ENCODE data around the gene UPK1A.
A peak's percentile ranks its signal among the peaks of the same experiment; 100 is the strongest.
"Not testable (repeated sequence)": the region's sequence is repeated elsewhere in the genome, so short reads cannot be mapped to it uniquely, and the experiment has no call there.

Gene UPK1A

GRCh38 chr19:35648017-35648961, 18.0 kb upstream of the UPK1A start, which contains the start of gene COX6B1:
Gene COX6B1 (plus strand): TSS chr19:35648323. CDS start chr19:35651244, 2,921 bp downstream.
- H3K27me3 ChIP-seq (ENCODE audit: control insufficient read depth, insufficient read depth, low read length), result no peaks in the 10 kb centered on the region
- no peaks in the 10 kb centered on the region for H3K36me3 ChIP-seq (ENCODE audit: control insufficient read depth, insufficient read depth, low read length)
- peaks cover 9% of the 10 kb centered on the region for H3K4me1 ChIP-seq (ENCODE audit: control insufficient read depth, insufficient read depth, low read length)
- H3K4me3 ChIP-seq (ENCODE audit: low read length), result peak within 1 kb of the TSS; percentile 79
- peak within 1 kb of the TSS; percentile 93 for H3K27ac ChIP-seq (ENCODE audit: low read depth, low read length)
- H3K9ac ChIP-seq (ENCODE audit: low read length), result peak within 1 kb of the TSS; percentile 88

GRCh38 chr19:35650581-35650980, 15.7 kb upstream of the UPK1A start:
- H3K4me1 ChIP-seq (ENCODE audit: control insufficient read depth, insufficient read depth, low read length), result peaks cover 4% of the 10 kb centered on the region
- no peak overlapping the region for H3K27ac ChIP-seq (ENCODE audit: low read depth, low read length)
- H3K36me3 ChIP-seq (ENCODE audit: control insufficient read depth, insufficient read depth, low read length), result peaks cover 13% of the 10 kb centered on the region
- no peaks in the 10 kb centered on the region for H3K27me3 ChIP-seq (ENCODE audit: control insufficient read depth, insufficient read depth, low read length)
- H3K4me3 ChIP-seq (ENCODE audit: low read length), result no peak overlapping the region
- no peak overlapping the region for H3K9ac ChIP-seq (ENCODE audit: low read length)

GRCh38 chr19:35654828-35655227, 11.5 kb upstream of the UPK1A start:
- not testable (repeated sequence) for H3K27me3 ChIP-seq (ENCODE audit: control insufficient read depth, insufficient read depth, low read length); H3K9ac ChIP-seq (ENCODE audit: low read length); H3K4me1 ChIP-seq (ENCODE audit: control insufficient read depth, insufficient read depth, low read length); H3K27ac ChIP-seq (ENCODE audit: low read depth, low read length); H3K4me3 ChIP-seq (ENCODE audit: low read length)
- peaks cover 33% of the 10 kb centered on the region for H3K36me3 ChIP-seq (ENCODE audit: control insufficient read depth, insufficient read depth, low read length)

DNA sequence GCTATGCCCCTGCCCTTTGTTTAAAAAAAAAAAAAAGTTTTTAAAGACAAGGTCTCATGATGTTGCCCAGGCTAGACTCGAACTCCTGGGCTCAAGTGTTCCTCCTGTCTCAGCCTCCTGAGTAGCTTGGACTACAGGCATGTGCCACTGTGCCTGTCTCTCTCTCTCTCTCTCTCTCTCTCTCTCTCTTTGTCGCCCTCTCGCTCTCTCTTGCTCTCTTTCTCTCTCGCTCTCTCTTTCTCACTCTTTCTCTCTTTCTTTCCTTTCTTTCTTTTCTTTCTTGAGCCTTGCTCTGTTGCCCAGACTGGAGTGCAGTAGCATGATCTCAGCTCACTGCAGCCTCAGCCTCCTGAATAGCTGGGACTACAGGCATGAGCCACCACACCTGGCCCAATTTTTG, 10.7 kb upstream of the UPK1A start:
- H3K27me3 ChIP-seq (ENCODE audit: control insufficient read depth, insufficient read depth, low read length), result no peaks in the 10 kb centered on the region
- no peak overlapping the region for H3K27ac ChIP-seq (ENCODE audit: low read depth, low read length)
- H3K36me3 ChIP-seq (ENCODE audit: control insufficient read depth, insufficient read depth, low read length), result peaks cover 33% of the 10 kb centered on the region
- H3K9ac ChIP-seq (ENCODE audit: low read length), result no peak overlapping the region
- no peaks in the 10 kb centered on the region for H3K4me1 ChIP-seq (ENCODE audit: control insufficient read depth, insufficient read depth, low read length)
- no peak overlapping the region for H3K4me3 ChIP-seq (ENCODE audit: low read length)

- Histone ChIP-seq H3K27me3 (ENCODE audit: control insufficient read depth, insufficient read depth, low read length) (no peaks in the 10 kb centered on the region), H3K27ac (ENCODE audit: low read depth, low read length) (no peak overlapping the region), H3K36me3 (ENCODE audit: control insufficient read depth, insufficient read depth, low read length) (peaks cover 33% of the 10 kb centered on the region), H3K4me1 (ENCODE audit: control insufficient read depth, insufficient read depth, low read length) (no peaks in the 10 kb centered on the region), H3K9ac (ENCODE audit: low read length) (no peak overlapping the region), H3K4me3 (ENCODE audit: low read length) (no peak overlapping the region)
These were observed 9.6 kb upstream of the UPK1A start for GRCh38 chr19:35656700-35657099.

- no peaks in the 10 kb centered on the region for H3K27me3 ChIP-seq (ENCODE audit: control insufficient read depth, insufficient read depth, low read length)
- H3K4me1 ChIP-seq (ENCODE audit: control insufficient read depth, insufficient read depth, low read length), result no peaks in the 10 kb centered on the region
- H3K4me3 ChIP-seq (ENCODE audit: low read length), result no peak overlapping the region
- no peak overlapping the region for H3K27ac ChIP-seq (ENCODE audit: low read depth, low read length)
- peaks cover 33% of the 10 kb centered on the region for H3K36me3 ChIP-seq (ENCODE audit: control insufficient read depth, insufficient read depth, low read length)
- H3K9ac ChIP-seq (ENCODE audit: low read length), result no peak overlapping the region
These were observed 8.2 kb upstream of the UPK1A start for GRCh38 chr19:35657904-35658700.

DNA sequence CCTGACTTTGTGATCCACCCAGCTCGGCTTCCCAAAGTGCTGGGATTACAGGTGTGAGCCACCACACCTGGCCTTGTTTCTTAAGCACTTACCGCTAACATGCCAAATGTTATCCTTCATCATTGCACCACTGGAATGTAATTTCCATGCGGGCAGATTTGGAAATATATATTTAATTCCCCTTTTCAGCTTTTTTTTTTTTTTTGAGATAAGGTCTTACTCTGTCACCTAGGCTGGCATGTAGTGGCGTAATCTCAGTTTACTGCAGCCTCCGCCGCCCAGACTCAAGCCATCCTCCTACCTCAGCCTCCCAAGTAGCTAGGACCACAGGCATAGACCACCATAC, 4.3 kb upstream of the UPK1A start:
- Histone ChIP-seq H3K36me3 (ENCODE audit: control insufficient read depth, insufficient read depth, low read length) (peaks cover 21% of the 10 kb centered on the region), H3K27me3 (ENCODE audit: control insufficient read depth, insufficient read depth, low read length) (no peaks in the 10 kb centered on the region), H3K4me1 (ENCODE audit: control insufficient read depth, insufficient read depth, low read length) (no peaks in the 10 kb centered on the region), H3K4me3 (ENCODE audit: low read length) (no peak overlapping the region), H3K27ac (ENCODE audit: low read depth, low read length) (no peak overlapping the region), H3K9ac (ENCODE audit: low read length) (no peak overlapping the region)

DNA sequence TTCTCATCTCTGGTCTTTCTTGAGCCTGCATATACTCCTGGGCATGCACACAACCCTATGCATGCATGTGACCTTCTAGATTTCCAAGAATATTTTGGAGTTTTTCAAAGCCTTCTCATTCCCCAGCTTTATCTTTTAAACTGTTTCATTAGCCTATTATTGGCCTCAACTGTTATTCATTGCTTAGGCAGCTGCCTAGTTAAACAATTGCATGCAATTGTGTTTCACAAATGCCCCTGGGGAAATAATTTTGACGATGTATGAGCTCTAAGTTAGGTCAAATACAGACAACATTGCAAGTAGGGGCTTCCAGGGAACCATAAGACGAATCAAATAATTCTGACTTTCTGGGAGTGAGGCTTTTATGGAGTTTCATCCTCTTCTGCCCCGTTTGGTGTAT, 2.3 kb upstream of the UPK1A start:
- no peak overlapping the region for H3K27ac ChIP-seq (ENCODE audit: low read depth, low read length)
- no peaks in the 10 kb centered on the region for H3K27me3 ChIP-seq (ENCODE audit: control insufficient read depth, insufficient read depth, low read length)
- no peak overlapping the region for H3K4me3 ChIP-seq (ENCODE audit: low read length)
- no peak overlapping the region for H3K9ac ChIP-seq (ENCODE audit: low read length)
- H3K36me3 ChIP-seq (ENCODE audit: control insufficient read depth, insufficient read depth, low read length), result peaks cover 8% of the 10 kb centered on the region
- no peaks in the 10 kb centered on the region for H3K4me1 ChIP-seq (ENCODE audit: control insufficient read depth, insufficient read depth, low read length)

- no peaks in the 10 kb centered on the region for H3K27me3 ChIP-seq (ENCODE audit: control insufficient read depth, insufficient read depth, low read length)
- no peak overlapping the region for H3K27ac ChIP-seq (ENCODE audit: low read depth, low read length)
- no peak overlapping the region for H3K9ac ChIP-seq (ENCODE audit: low read length)
- no peak overlapping the region for H3K4me3 ChIP-seq (ENCODE audit: low read length)
- no peaks in the 10 kb centered on the region for H3K4me1 ChIP-seq (ENCODE audit: control insufficient read depth, insufficient read depth, low read length)
- H3K36me3 ChIP-seq (ENCODE audit: control insufficient read depth, insufficient read depth, low read length), result peaks cover 8% of the 10 kb centered on the region
These were observed 1.2 kb upstream of the UPK1A start for GRCh38 chr19:35665157-35665556.

DNA sequence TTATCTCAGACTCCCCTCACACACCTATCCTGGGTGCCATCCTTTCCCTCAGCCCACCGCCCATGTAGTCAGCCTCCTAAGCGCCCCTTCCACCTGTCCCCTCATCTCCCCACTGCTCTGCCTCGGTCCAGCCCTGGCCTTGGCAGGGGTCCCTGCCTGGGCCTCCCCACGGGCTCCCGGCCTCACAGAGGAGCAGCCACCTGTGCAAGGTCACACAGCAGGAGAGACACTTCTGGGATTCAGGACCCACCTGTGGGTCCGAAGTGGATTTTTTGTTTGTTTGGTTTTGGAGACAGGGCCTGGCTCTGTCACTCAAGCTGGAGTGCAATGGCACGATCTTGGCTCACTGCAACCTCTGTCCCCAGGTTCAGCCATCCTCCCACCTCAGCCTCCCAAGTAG, 713 bp upstream of the UPK1A start:
- Histone ChIP-seq H3K4me3 (ENCODE audit: low read length) (no peak overlapping the region), H3K27me3 (ENCODE audit: control insufficient read depth, insufficient read depth, low read length) (no peaks in the 10 kb centered on the region), H3K9ac (ENCODE audit: low read length) (no peak overlapping the region), H3K4me1 (ENCODE audit: control insufficient read depth, insufficient read depth, low read length) (no peaks in the 10 kb centered on the region), H3K36me3 (ENCODE audit: control insufficient read depth, insufficient read depth, low read length) (peaks cover 8% of the 10 kb centered on the region), H3K27ac (ENCODE audit: low read depth, low read length) (no peak overlapping the region)

- H3K27ac ChIP-seq (ENCODE audit: low read depth, low read length), result no peak overlapping the region
- H3K9ac ChIP-seq (ENCODE audit: low read length), result no peak overlapping the region
- H3K4me3 ChIP-seq (ENCODE audit: low read length), result no peak overlapping the region
- H3K4me1 ChIP-seq (ENCODE audit: control insufficient read depth, insufficient read depth, low read length), result no peaks in the 10 kb centered on the region
- peaks cover 3% of the 10 kb centered on the region for H3K27me3 ChIP-seq (ENCODE audit: control insufficient read depth, insufficient read depth, low read length)
- peaks cover 3% of the 10 kb centered on the region for H3K36me3 ChIP-seq (ENCODE audit: control insufficient read depth, insufficient read depth, low read length)
These were observed 3.2 kb downstream of the UPK1A start for GRCh38 chr19:35669566-35669965.

DNA sequence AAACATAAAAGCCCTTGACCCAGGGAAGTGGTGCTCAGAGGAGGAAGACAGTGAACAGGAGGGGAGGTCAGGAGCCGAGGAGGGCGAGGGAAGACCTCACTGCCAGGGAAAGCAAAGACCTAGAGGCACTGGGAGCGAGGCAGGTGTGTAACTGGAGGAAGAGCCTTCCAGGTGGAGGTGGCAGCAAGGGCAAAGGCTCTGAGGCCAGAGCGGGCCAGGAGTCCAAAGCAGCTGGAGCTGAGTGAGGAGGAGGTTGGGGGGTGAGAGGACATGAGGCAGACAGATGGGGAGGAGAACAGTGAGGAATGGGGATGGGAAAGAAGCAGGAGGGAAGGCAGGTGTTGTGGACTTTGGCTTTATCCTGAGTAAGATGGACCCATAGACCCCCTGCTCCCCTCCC, 3.7 kb downstream of the UPK1A start:
- no peak overlapping the region for H3K9ac ChIP-seq (ENCODE audit: low read length)
- H3K27me3 ChIP-seq (ENCODE audit: control insufficient read depth, insufficient read depth, low read length), result peaks cover 3% of the 10 kb centered on the region
- no peak overlapping the region for H3K27ac ChIP-seq (ENCODE audit: low read depth, low read length)
- H3K4me3 ChIP-seq (ENCODE audit: low read length), result no peak overlapping the region
- peaks cover 3% of the 10 kb centered on the region for H3K36me3 ChIP-seq (ENCODE audit: control insufficient read depth, insufficient read depth, low read length)
- H3K4me1 ChIP-seq (ENCODE audit: control insufficient read depth, insufficient read depth, low read length), result no peaks in the 10 kb centered on the region
